ENCODE results near the gene NTRK2. TPM values are rescaled to one million over a fixed set of nuclear protein-coding genes. Genes with fewer than 3 reads are reported as not detected.

The NTRK2 gene
- total RNA-seq, 1 donor from 2014 or later: 16.0 TPM

DNA sequence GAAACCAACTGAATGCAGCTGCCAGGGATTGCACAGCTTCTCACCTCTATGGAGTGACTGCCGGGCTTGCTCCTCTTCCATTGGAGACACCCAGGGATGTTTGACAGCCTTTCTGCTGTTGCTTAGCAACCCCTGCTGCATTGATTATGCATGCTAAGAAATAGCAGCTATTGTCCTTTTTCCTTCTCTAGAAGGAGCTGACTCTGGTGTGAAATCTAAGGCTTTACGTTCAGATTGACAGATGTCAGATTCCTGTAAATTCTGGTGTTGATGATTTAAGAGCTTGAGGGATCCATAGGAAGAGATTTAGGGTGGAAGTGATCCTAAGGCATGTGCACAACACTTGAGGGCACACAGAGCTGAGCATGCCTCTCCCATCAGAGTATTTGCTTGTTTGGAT, 267.7 kb downstream of the NTRK2 start:
- Histone ChIP-seq H3K4me1 (no peaks in the 10 kb centered on the region), H3K36me3 (no peaks in the 10 kb centered on the region), H3K4me3 (no peak overlapping the region), H3K27me3 (no peaks in the 10 kb centered on the region), H3K9me3 (no peaks in the 10 kb centered on the region), H3K27ac (no peak overlapping the region)
- intact Hi-C loops (cut with DNase I): no loop called here
- DNase-seq (ENCODE audit: extremely low spot score in 2 of 2): no peak
- TF ChIP-seq POLR2A (IDR thresholded peaks at IDR 0.05) (no peak), POLR2AphosphoS5 (IDR thresholded peaks at IDR 0.05; ENCODE audit: insufficient read depth in 1 of 2, low read depth in 1 of 2) (no peak)
- TF ChIP-seq, protein P1, sequence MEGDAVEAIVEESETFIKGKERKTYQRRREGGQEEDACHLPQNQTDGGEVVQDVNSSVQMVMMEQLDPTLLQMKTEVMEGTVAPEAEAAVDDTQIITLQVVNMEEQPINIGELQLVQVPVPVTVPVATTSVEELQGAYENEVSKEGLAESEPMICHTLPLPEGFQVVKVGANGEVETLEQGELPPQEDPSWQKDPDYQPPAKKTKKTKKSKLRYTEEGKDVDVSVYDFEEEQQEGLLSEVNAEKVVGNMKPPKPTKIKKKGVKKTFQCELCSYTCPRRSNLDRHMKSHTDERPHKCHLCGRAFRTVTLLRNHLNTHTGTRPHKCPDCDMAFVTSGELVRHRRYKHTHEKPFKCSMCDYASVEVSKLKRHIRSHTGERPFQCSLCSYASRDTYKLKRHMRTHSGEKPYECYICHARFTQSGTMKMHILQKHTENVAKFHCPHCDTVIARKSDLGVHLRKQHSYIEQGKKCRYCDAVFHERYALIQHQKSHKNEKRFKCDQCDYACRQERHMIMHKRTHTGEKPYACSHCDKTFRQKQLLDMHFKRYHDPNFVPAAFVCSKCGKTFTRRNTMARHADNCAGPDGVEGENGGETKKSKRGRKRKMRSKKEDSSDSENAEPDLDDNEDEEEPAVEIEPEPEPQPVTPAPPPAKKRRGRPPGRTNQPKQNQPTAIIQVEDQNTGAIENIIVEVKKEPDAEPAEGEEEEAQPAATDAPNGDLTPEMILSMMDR (IDR thresholded peaks at IDR 0.05): no peak

DNA sequence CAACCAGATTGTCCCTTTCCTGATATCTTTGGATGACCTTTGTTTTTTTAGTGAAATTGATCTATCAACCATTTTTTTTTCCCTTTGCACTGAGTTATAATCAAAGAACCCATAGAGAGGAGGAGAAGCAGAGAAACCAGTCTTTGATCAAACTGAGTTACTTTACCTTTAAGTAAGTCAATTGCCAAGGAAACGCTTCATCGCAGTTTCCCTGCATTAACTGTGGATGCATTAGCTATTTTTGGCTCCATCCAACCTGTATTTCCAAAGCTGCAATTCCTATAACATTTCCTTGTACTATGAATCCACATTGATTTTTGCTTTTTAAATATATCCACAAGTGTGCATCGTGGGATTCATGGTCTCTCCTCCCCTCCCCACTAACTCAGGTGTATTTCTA, 268.1 kb downstream of the NTRK2 start:
- no peak overlapping the region for H3K4me3 ChIP-seq
- TF ChIP-seq POLR2A (IDR thresholded peaks at IDR 0.05): no peak
- TF ChIP-seq, protein P1 (IDR thresholded peaks at IDR 0.05): no peak
- intact Hi-C loops (cut with DNase I): no loop called here
- H3K27ac ChIP-seq: no peak overlapping the region
- H3K27me3 ChIP-seq: no peaks in the 10 kb centered on the region
- H3K4me1 ChIP-seq: no peaks in the 10 kb centered on the region
- no peaks in the 10 kb centered on the region for H3K9me3 ChIP-seq
- no peaks in the 10 kb centered on the region for H3K36me3 ChIP-seq
- DNase-seq (ENCODE audit: extremely low spot score in 2 of 2): no peak

DNA sequence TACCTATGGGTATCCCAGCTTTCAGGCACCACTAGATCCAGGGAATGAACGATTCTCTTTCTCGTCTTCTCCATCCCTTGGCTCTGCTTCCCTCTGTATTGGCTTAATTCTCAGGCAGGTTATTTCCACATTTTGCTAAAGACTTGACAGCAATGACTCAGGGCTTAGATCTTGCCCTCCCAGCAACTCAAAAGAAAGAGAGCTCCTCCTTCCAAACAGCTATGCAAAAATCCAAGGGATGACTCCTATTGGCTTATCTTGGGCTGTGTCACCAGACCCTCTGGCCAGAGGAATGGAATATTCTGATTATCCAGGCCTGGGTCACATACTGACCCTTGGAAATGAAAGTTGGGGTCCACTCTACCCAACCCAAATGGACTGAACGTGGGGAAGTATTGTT, 270.2 kb downstream of the NTRK2 start:
- TF ChIP-seq POLR2A (IDR thresholded peaks at IDR 0.05) (no peak), POLR2AphosphoS5 (IDR thresholded peaks at IDR 0.05; ENCODE audit: insufficient read depth in 1 of 2, low read depth in 1 of 2) (no peak)
- TF ChIP-seq, protein P1 (IDR thresholded peaks at IDR 0.05): no peak
- intact Hi-C loops (cut with DNase I): no loop called here
- no peaks in the 10 kb centered on the region for H3K27me3 ChIP-seq
- H3K27ac ChIP-seq: no peak overlapping the region
- H3K36me3 ChIP-seq: no peaks in the 10 kb centered on the region
- no peaks in the 10 kb centered on the region for H3K4me1 ChIP-seq
- H3K9me3 ChIP-seq: no peaks in the 10 kb centered on the region
- no peak for DNase-seq (ENCODE audit: extremely low spot score in 2 of 2)
- no peak overlapping the region for H3K4me3 ChIP-seq

DNA sequence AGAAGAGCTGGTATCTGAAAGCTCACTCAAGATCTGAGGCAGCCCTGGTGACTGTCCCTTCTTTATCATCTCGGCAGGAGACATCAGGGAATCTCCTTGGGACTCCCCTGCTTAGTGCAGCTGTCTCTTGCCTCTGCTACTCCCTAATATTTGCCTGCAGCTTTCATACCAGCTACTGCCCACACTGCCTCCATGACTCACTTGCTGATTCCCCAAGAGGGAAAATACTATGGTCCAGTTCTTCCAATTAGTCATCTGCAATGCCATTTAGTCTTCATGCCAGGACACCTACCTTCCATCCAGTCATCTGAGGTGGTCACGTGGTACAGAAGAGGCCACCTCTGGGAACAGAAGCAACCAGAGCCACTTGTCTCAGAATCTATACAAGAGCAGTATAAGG, 270.8 kb downstream of the NTRK2 start:
- intact Hi-C loops (cut with DNase I): no loop called here
- Histone ChIP-seq H3K27me3 (no peaks in the 10 kb centered on the region), H3K36me3 (no peaks in the 10 kb centered on the region), H3K27ac (no peak overlapping the region), H3K9me3 (no peaks in the 10 kb centered on the region), H3K4me1 (no peaks in the 10 kb centered on the region), H3K4me3 (no peak overlapping the region)
- TF ChIP-seq POLR2A (IDR thresholded peaks at IDR 0.05): no peak
- TF ChIP-seq, protein P1 (IDR thresholded peaks at IDR 0.05): no peak
- no peak for TF ChIP-seq POLR2AphosphoS5 (IDR thresholded peaks at IDR 0.05; ENCODE audit: insufficient read depth in 1 of 2, low read depth in 1 of 2)
- no peak for DNase-seq (ENCODE audit: extremely low spot score in 2 of 2)

DNA sequence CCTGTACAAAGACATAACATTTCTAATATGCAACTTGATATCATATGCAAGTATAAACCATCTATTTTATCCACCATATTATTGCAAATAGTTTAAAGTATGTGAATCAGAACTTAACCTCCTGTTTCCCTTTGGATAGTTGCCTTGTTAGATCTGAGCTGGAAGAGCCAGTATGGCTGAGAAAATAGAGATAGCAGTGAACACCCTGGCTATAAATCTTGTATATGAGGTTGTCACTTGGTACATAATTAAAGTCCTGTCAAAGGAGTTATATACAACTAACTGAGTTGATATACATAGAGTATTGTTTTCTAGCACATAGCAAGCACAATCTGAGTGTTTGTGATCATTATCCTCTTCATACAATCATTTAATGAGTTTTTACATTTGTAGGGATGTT, 272.3 kb downstream of the NTRK2 start:
- Histone ChIP-seq H3K4me1 (no peaks in the 10 kb centered on the region), H3K4me3 (no peak overlapping the region), H3K9me3 (no peaks in the 10 kb centered on the region), H3K36me3 (no peaks in the 10 kb centered on the region), H3K27ac (no peak overlapping the region), H3K27me3 (no peaks in the 10 kb centered on the region)
- intact Hi-C loops (cut with DNase I): no loop called here
- no peak for DNase-seq (ENCODE audit: extremely low spot score in 2 of 2)
- no peak for TF ChIP-seq POLR2A (IDR thresholded peaks at IDR 0.05)
- TF ChIP-seq POLR2AphosphoS5 (IDR thresholded peaks at IDR 0.05; ENCODE audit: insufficient read depth in 1 of 2, low read depth in 1 of 2): no peak
- TF ChIP-seq, protein P1 (IDR thresholded peaks at IDR 0.05): no peak

Data from vagina (tissue), 2 donors.